ENCODE data around the gene TRMT1. TPM values are rescaled to one million over a fixed set of nuclear protein-coding genes. Genes with fewer than 3 reads are reported as not detected.

Gene TRMT1
- polyA plus RNA-seq, 6 donors from 2014 or later, result 20.2 to 36.3 (median 24.1) TPM

DNA sequence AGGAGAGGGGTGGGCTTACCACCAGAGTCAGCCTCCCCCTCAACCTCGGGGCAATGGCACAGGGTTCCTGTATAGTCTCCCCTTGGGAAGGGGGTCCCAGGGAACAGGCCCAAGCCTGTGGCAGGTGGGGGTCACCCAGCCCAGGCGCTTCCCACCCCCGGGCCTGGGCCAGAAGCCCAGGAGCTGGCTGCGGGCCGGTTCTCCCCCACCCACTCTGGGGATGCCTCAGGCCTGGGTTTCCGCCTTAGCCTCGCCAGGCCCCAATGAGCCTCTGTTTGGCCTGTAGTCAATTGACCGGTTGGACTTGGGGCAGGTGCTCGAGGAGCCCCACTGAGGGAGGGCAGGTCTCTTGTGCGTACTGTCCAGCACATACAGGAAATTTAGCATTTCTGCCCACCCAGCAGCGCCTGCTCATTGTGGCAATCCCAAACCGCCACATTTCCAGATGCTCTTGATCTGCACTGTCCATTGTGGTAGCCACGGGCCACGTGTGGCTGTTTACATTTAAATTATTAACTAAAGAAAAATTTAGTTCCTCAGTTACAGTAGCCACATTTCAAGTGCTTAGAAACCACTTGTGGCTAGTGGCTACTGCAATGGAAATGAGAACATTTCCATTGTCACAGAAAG is 23.8 kb downstream of the TRMT1 start:
- no peak overlapping the region for H3K27ac Mint-ChIP-seq
- no peaks in the 10 kb centered on the region for H3K27me3 Mint-ChIP-seq
- no peak for DNase-seq
- no peak for ATAC-seq (ENCODE audit: low read depth in 2 of 2)
- no peaks in the 10 kb centered on the region for H3K9me3 Mint-ChIP-seq
- H3K4me3 Mint-ChIP-seq, result no peak overlapping the region
- peaks cover 0 to 4% of the 10 kb centered on the region in 2 donors for H3K36me3 Mint-ChIP-seq
- peaks cover 15 to 25% (median 18%) of the 10 kb centered on the region in 3 donors for H3K4me1 Mint-ChIP-seq

GRCh38 chr19:13092158-13092543 is 24.4 kb downstream of the TRMT1 start:
- DNase-seq, result no peak
- H3K9me3 Mint-ChIP-seq, result no peaks in the 10 kb centered on the region
- H3K27ac Mint-ChIP-seq, result peak overlapping the region in 1 of 6 donors; percentile 33
- H3K27me3 Mint-ChIP-seq, result no peaks in the 10 kb centered on the region
- H3K36me3 Mint-ChIP-seq, result peaks cover 0 to 4% of the 10 kb centered on the region in 2 donors
- ATAC-seq (ENCODE audit: low read depth in 2 of 2), result no peak
- no peak overlapping the region for H3K4me3 Mint-ChIP-seq
- H3K4me1 Mint-ChIP-seq, result peaks cover 15 to 24% (median 18%) of the 10 kb centered on the region in 3 donors

- DNase-seq, result no peak
- peaks cover 14 to 24% (median 18%) of the 10 kb centered on the region in 3 donors for H3K4me1 Mint-ChIP-seq
- H3K4me3 Mint-ChIP-seq, result no peak overlapping the region
- no peaks in the 10 kb centered on the region for H3K36me3 Mint-ChIP-seq
- H3K27me3 Mint-ChIP-seq, result no peaks in the 10 kb centered on the region
- no peaks in the 10 kb centered on the region for H3K9me3 Mint-ChIP-seq
- ATAC-seq (ENCODE audit: low read depth in 2 of 2), result no peak
- peak overlapping the region in 2 of 6 donors; percentile 33 to 80 for H3K27ac Mint-ChIP-seq
These were observed 25.0 kb downstream of the TRMT1 start for GRCh38 chr19:13091400-13092157.

DNA sequence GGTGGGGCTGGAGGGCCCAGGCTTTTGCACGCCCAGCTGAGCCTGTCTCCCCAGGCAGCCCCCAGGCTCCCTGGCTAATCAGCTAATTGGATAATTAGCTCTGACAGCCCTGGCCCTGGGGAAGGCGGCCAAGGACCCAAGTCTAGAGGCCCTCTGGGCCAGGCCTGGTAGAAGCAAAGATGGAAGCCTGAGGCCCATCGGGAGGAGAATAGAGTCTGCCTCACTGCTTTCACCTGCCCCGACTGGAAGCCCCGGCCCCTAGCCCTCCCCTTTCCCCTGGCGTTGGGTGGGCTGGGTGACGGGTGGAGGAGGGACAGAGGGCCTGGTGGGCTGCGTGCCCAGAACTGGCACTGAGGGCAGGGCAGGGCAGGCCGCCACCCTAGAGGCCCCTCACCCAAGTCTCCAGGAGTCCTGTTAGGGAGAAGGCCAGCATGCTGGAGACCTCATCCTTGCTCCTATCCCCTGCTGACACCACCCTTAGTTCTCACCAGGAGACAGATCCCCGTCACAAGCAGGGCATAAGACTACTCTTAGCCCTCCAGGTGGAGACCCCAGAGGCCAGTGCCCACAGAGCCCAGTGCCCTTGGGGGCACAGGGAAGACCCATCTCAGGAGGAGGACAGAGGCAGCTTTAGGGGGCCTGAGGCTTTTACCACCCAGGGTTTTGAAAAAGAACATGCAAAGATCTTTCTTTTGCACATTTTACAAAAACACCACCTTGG is 25.9 kb downstream of the TRMT1 start:
- Mint-ChIP-seq H3K36me3 (no peaks in the 10 kb centered on the region), H3K4me1 (peaks cover 14 to 17% (median 17%) of the 10 kb centered on the region in 3 donors), H3K27me3 (peaks cover 0 to 5% (median 2%) of the 10 kb centered on the region in 3 donors), H3K27ac (no peak overlapping the region), H3K4me3 (no peak overlapping the region), H3K9me3 (no peaks in the 10 kb centered on the region)
- no peak for ATAC-seq (ENCODE audit: low read depth in 2 of 2)
- no peak for DNase-seq

- Mint-ChIP-seq H3K27me3 (peaks cover 0 to 8% (median 5%) of the 10 kb centered on the region in 3 donors), H3K9me3 (no peaks in the 10 kb centered on the region)
- DNase-seq, result no peak
These were observed 26.6 kb downstream of the TRMT1 start for GRCh38 chr19:13089857-13090507.

DNA sequence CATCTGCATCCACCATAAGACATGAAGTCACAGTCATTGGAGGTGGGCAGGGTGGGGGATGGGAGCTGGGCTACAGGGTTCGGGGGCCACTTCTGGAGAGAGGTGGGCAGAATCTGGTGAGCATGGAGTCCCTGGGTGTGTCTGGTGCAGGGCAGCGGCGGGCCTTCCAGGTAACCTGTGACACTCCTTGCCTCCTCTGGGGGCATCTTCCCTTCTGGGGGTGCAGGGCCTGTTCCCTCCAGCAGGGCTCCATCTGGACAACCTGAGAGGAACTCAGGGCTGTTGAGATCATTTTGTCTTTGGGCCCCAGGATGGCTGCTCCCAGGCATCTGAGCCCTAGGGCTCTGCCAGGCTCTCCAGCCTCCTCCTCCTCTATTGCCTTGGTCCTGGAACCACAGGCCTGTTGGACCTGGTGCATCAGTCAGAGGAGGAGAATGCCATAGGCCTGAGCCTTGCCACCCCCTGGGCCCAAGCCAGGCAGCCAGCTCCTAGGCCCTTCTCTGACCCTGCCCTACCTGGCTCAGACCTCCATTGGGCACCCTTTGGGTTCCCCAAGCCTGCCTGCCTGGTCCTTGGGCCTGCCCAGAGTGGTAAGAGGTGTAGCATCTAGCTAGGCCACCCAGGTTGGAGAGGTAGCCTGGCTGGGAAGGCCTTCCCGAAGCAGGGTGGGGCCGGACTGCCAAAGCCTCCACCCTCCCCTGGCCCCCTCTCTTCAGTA is 27.2 kb downstream of the TRMT1 start:
- H3K9me3 Mint-ChIP-seq, result no peaks in the 10 kb centered on the region
- H3K36me3 Mint-ChIP-seq, result no peaks in the 10 kb centered on the region
- H3K4me1 Mint-ChIP-seq, result peaks cover 9 to 10% (median 9%) of the 10 kb centered on the region in 3 donors
- peak; percentile 53 to 57 for ATAC-seq (ENCODE audit: low read depth in 2 of 2)
- H3K27me3 Mint-ChIP-seq, result peaks cover 0 to 12% (median 8%) of the 10 kb centered on the region in 3 donors
- DNase-seq, result peak; percentile 31
- no peak overlapping the region for H3K4me3 Mint-ChIP-seq
- peak overlapping the region in 1 of 6 donors; percentile 56 for H3K27ac Mint-ChIP-seq

More at GRCh38 chr19:13089857-13090507, 26.6 kb downstream of the TRMT1 start:
- Mint-ChIP-seq H3K36me3 (no peaks in the 10 kb centered on the region), H3K4me1 (peaks cover 16 to 17% (median 16%) of the 10 kb centered on the region in 3 donors), H3K27ac (no peak overlapping the region), H3K4me3 (no peak overlapping the region)
- ATAC-seq (ENCODE audit: low read depth in 2 of 2), result no peak

- Mint-ChIP-seq H3K4me3 (no peak overlapping the region), H3K4me1 (peaks cover 0 to 4% (median 3%) of the 10 kb centered on the region in 3 donors), H3K27ac (peak overlapping the region in 3 of 6 donors; percentile 49 to 96 (median 62)), H3K36me3 (no peaks in the 10 kb centered on the region), H3K27me3 (peaks cover 0 to 15% (median 9%) of the 10 kb centered on the region in 3 donors), H3K9me3 (no peaks in the 10 kb centered on the region)
- DNase-seq (no peak), ATAC-seq (ENCODE audit: low read depth in 2 of 2) (no peak)
These were observed 28.6 kb downstream of the TRMT1 start for GRCh38 chr19:13087795-13088537.

DNA sequence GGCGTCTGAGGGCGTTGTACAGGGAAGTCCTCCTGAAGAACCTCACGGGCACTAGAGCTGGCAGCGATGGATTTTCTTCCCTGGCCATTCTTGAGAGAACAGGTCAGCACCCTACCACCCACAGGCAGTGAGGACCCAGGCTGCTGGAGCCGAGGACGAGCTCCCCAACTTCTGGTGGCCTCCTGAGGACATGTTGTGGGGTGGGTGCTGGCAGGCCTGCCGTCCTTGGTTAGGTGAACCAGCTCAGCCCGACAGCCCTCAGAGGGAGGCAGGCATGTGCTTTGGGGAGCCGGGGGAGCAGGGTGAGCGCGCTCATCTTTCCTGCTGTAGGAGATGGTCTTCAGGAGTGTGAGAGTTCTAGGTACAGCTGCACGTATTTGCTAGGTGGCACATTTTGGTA is 29.2 kb downstream of the TRMT1 start:
- DNase-seq (no peak), ATAC-seq (ENCODE audit: low read depth in 2 of 2) (no peak)
- Mint-ChIP-seq H3K27me3 (peaks cover 0 to 15% (median 9%) of the 10 kb centered on the region in 3 donors), H3K9me3 (no peaks in the 10 kb centered on the region), H3K4me3 (no peak overlapping the region), H3K36me3 (no peaks in the 10 kb centered on the region), H3K27ac (no peak overlapping the region), H3K4me1 (peaks cover 0 to 4% (median 3%) of the 10 kb centered on the region in 3 donors)

GRCh38 chr19:13086341-13086740 is 30.2 kb downstream of the TRMT1 start:
- no peaks in the 10 kb centered on the region for H3K9me3 Mint-ChIP-seq
- no peak overlapping the region for H3K4me3 Mint-ChIP-seq
- no peak overlapping the region for H3K27ac Mint-ChIP-seq
- DNase-seq, result no peak
- H3K36me3 Mint-ChIP-seq, result no peaks in the 10 kb centered on the region
- H3K4me1 Mint-ChIP-seq, result peaks cover 0 to 4% (median 3%) of the 10 kb centered on the region in 3 donors
- H3K27me3 Mint-ChIP-seq, result peaks cover 0 to 15% (median 9%) of the 10 kb centered on the region in 3 donors
- no peak for ATAC-seq (ENCODE audit: low read depth in 2 of 2)

DNA sequence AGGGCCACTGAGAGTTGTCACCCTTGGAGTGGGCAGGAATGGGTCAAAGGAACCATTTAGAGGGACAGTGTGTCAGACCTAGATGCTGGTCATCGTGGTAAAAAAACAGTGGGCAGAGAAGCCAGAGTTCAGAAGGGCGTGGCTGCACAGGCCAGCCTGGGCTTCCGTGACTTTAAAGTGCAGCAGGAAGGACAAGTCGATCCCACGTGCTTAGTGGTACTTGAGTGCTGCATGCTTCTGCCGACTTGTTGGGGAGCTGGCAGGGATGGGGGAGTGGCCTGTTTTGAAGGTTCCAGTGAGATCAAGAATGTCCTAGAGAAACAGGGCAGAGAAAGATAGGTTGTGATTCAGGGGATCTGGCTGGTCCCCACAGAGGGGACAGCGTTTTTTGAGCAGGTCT is 30.9 kb downstream of the TRMT1 start:
- no peak for DNase-seq
- Mint-ChIP-seq H3K4me3 (no peak overlapping the region), H3K4me1 (peaks cover 0 to 4% (median 3%) of the 10 kb centered on the region in 3 donors)

GRCh38 chr19:13083627-13084026 is 32.9 kb downstream of the TRMT1 start:
- Mint-ChIP-seq H3K36me3 (no peaks in the 10 kb centered on the region), H3K27ac (no peak overlapping the region)

More for the DNA sequence above, 30.9 kb downstream of the TRMT1 start:
- H3K36me3 Mint-ChIP-seq, result no peaks in the 10 kb centered on the region
- peak overlapping the region in 4 of 6 donors; percentile 6 to 84 (median 46) for H3K27ac Mint-ChIP-seq
- H3K9me3 Mint-ChIP-seq, result no peaks in the 10 kb centered on the region
- ATAC-seq (ENCODE audit: low read depth in 2 of 2), result no peak
- peaks cover 0 to 15% (median 9%) of the 10 kb centered on the region in 3 donors for H3K27me3 Mint-ChIP-seq

DNA sequence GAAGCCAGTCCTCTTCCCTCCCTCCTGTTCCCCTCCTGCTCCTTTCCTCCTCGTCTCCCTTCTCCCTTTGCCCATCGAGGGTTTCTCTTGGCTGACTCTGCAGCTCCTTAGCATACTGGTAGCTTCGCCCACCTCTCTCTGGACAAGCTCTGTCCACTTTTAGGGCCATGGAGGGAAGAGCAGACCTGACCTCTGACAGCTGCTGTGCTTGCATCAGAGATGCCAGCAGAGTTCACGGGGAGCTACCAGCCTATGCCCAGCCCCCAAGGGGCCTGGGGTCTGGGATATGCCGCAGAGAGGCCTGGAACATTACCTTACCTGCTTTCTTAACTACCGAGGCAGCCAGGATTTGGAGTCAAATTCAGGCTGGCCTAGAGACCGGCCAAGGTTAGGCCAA is 33.5 kb downstream of the TRMT1 start:
- DNase-seq, result no peak
- H3K27ac Mint-ChIP-seq, result no peak overlapping the region
- peaks cover 0 to 4% (median 3%) of the 10 kb centered on the region in 3 donors for H3K4me1 Mint-ChIP-seq
- no peaks in the 10 kb centered on the region for H3K9me3 Mint-ChIP-seq
- peaks cover 0 to 18% (median 13%) of the 10 kb centered on the region in 3 donors for H3K27me3 Mint-ChIP-seq
- no peaks in the 10 kb centered on the region for H3K36me3 Mint-ChIP-seq
- H3K4me3 Mint-ChIP-seq, result no peak overlapping the region
- no peak for ATAC-seq (ENCODE audit: low read depth in 2 of 2)

More at GRCh38 chr19:13083627-13084026, 32.9 kb downstream of the TRMT1 start:
- Mint-ChIP-seq H3K4me3 (no peak overlapping the region), H3K4me1 (peaks cover 0 to 4% (median 3%) of the 10 kb centered on the region in 3 donors), H3K27me3 (peaks cover 0 to 15% (median 9%) of the 10 kb centered on the region in 3 donors), H3K9me3 (no peaks in the 10 kb centered on the region)
- ATAC-seq (ENCODE audit: low read depth in 2 of 2), result no peak
- no peak for DNase-seq
